Astrocyte (in vitro differentiated cells and primary cell): Measurements from ENCODE around the gene GRAMD1B. TPM values are rescaled to one million over a fixed set of nuclear protein-coding genes. Genes with fewer than 3 reads are reported as not detected.

ENCODE experiments used
- DNase-seq: peaks from one replicate; pipeline ENCODE4 v3.0.0-alpha.2; 2010; ENCODE audit warnings: low read depth
- FAIRE-seq: peaks from 2 replicates; lab custom pipeline; 2011; peaks lifted over from hg19 to GRCh38; lab: Jason Lieb, UNC
- H2AFZ ChIP-seq: 2 replicates; pipeline ENCODE4 v1.6.0; 2012; ENCODE audit warnings: low read depth, low read length, inconsistent platforms
- H3K27ac ChIP-seq: 2 replicates; pipeline ENCODE4 v1.5.1; 2011; ENCODE audit warnings: low read depth, low read length, inconsistent platforms
- H3K27me3 ChIP-seq: 2 replicates; pipeline ENCODE4 v1.6.0; 2011; ENCODE audit warnings: low read length, inconsistent platforms; ENCODE audit not compliant: insufficient read depth
- H3K36me3 ChIP-seq: 2 replicates; pipeline ENCODE4 v1.5.1; 2011; ENCODE audit warnings: low read length, inconsistent platforms; ENCODE audit not compliant: insufficient read depth
- H3K4me1 ChIP-seq: 2 replicates; pipeline ENCODE4 v1.5.1; 2011; ENCODE audit warnings: low read length, inconsistent platforms; ENCODE audit not compliant: insufficient read depth
- H3K4me2 ChIP-seq: 2 replicates; pipeline ENCODE4 v1.6.0; 2012; ENCODE audit warnings: low read length, inconsistent platforms
- H3K4me3 ChIP-seq: 2 replicates; pipeline ENCODE4 v1.5.1; 2011; ENCODE audit warnings: low read depth, mild to moderate bottlenecking, low read length, inconsistent platforms; ENCODE audit not compliant: insufficient read depth
- H3K79me2 ChIP-seq: 2 replicates; pipeline ENCODE4 v1.6.0; 2012; ENCODE audit warnings: mild to moderate bottlenecking, low read length, inconsistent platforms; ENCODE audit not compliant: insufficient read depth
- H3K9ac ChIP-seq: 2 replicates; pipeline ENCODE4 v1.6.0; 2012; ENCODE audit warnings: mild to moderate bottlenecking, low read length, inconsistent platforms
- H3K9me3 ChIP-seq: 2 replicates; pipeline ENCODE4 v1.5.1; 2012; ENCODE audit warnings: low read depth, mild to moderate bottlenecking, low read length, inconsistent platforms; ENCODE audit not compliant: insufficient read depth
- H4K20me1 ChIP-seq: 2 replicates; pipeline ENCODE4 v1.6.0; 2012; ENCODE audit warnings: low read length, inconsistent platforms; ENCODE audit not compliant: insufficient read depth
- H3K27ac Mint-ChIP-seq: one replicate; pipeline ENCODE4 v1.8.0; 2021; ENCODE audit warnings: mild to moderate bottlenecking, mixed read lengths; ENCODE audit not compliant: unreplicated experiment
- H3K27me3 Mint-ChIP-seq: one replicate; pipeline ENCODE4 v1.8.0; 2021; ENCODE audit warnings: low read depth, mixed read lengths; ENCODE audit not compliant: unreplicated experiment
- H3K36me3 Mint-ChIP-seq: one replicate; pipeline ENCODE4 v1.8.0; 2021; ENCODE audit warnings: low read depth, mixed read lengths; ENCODE audit not compliant: unreplicated experiment
- H3K4me1 Mint-ChIP-seq: one replicate; pipeline ENCODE4 v1.8.0; 2021; ENCODE audit warnings: low read depth, mixed read lengths; ENCODE audit not compliant: unreplicated experiment
- H3K4me3 Mint-ChIP-seq: one replicate; pipeline ENCODE4 v1.8.0; 2021; ENCODE audit warnings: mild to moderate bottlenecking, moderate library complexity, mixed read lengths; ENCODE audit not compliant: unreplicated experiment
- H3K9me3 Mint-ChIP-seq: one replicate; pipeline ENCODE4 v1.8.0; 2021; ENCODE audit warnings: mild to moderate bottlenecking, mixed read lengths; ENCODE audit not compliant: unreplicated experiment
- CTCF ChIP-seq: IDR thresholded peaks from 2 replicates; pipeline ENCODE4 v1.5.1; 2011; ENCODE audit warnings: low read depth, mild to moderate bottlenecking, inconsistent platforms, low read length, moderate library complexity; ENCODE audit not compliant: insufficient read depth
- EZH2 ChIP-seq: IDR thresholded peaks from 2 replicates; pipeline ENCODE4 v1.6.1; 2012; ENCODE audit warnings: mild to moderate bottlenecking, low read length, inconsistent platforms; ENCODE audit not compliant: insufficient read depth
- total RNA-seq: library from RNA; stranded (reverse); gene quantifications from 2 replicates; pipeline ENCODE4 v1.2.1, GENCODE V29; 2021

GRAMD1B gene
- total RNA-seq, 1 donor from 2014 or later = 6.5 TPM

DNA sequence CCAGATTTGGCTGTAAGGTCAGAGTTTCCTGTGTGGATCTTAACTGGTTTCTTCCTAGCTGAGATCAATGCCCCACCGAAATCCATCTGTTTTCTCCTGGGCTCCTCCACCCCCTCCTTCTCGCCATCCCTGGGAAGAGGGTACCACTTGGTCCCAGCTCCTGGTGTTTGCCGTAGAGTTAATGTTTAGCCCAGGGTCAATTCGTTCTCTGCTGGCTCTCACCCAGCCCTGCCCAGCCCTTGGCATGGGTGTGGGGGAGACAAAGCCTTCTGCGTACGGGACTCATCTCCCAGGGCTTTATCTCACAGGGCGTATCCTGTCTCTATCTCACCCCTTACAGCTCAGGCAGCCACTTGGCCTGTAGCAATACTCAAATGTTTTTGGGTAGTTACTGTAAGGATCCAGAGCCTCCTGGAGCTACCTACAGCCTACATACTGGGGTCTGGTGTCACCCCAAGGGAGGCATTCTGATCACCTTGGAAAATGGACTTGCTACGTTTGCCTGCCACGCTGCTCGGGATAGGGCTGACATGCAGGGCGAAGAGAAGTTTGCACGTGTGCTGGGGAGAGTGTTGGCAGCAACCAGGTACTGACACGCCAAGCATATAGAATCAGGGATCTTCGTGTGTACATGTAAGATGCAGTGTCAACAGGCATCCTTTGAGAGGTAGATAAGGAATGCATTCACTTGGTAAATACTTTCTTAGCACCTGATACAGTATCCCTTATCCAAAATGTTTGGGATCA, 158.2 kb downstream of the GRAMD1B start:
- H3K36me3 ChIP-seq = no peaks in the 10 kb centered on the region
- H3K79me2 ChIP-seq = no peaks in the 10 kb centered on the region
- no peak overlapping the region for H3K4me2 ChIP-seq
- no peaks in the 10 kb centered on the region for H3K9me3 ChIP-seq
- no peaks in the 10 kb centered on the region for H3K36me3 Mint-ChIP-seq
- no peak overlapping the region for H2AFZ ChIP-seq
- H3K4me3 Mint-ChIP-seq = no peak overlapping the region
- H3K4me1 ChIP-seq = peaks cover 12% of the 10 kb centered on the region
- no peak overlapping the region for H3K4me3 ChIP-seq
- no peak for TF ChIP-seq EZH2
- TF ChIP-seq CTCF = no peak
- H3K27ac ChIP-seq = no peak overlapping the region
- peaks cover 10% of the 10 kb centered on the region for H3K27me3 Mint-ChIP-seq
- no peaks in the 10 kb centered on the region for H3K27me3 ChIP-seq
- H3K27ac Mint-ChIP-seq = no peak overlapping the region
- H3K4me1 Mint-ChIP-seq = peaks cover 13% of the 10 kb centered on the region
- no peak overlapping the region for H3K9ac ChIP-seq
- no peaks in the 10 kb centered on the region for H3K9me3 Mint-ChIP-seq
- H4K20me1 ChIP-seq = no peaks in the 10 kb centered on the region
- DNase-seq (no peak), FAIRE-seq (no peak)

DNA sequence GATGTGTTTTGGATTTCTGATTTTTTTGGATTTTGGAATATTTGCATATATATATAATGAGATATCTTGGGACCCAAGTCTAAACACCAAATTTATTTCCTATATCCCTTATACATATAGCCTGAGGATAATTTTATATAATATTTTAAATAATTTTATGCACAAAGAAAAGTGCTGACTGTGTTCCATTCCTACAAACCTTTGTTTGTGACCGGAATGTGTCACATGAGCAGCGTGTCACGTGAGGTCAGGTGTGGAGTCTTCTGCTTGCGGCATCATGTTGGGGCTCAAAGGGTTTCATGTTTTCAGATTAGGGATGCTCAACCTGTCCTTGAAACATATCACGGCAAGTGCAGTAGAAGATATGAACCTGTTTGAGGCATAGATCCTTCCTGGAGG, 158.8 kb downstream of the GRAMD1B start:
- DNase-seq (no peak), FAIRE-seq (no peak)
- H3K9me3 ChIP-seq = no peaks in the 10 kb centered on the region
- Mint-ChIP-seq H3K4me1 (peaks cover 13% of the 10 kb centered on the region), H3K27ac (no peak overlapping the region), H3K4me3 (no peak overlapping the region), H3K27me3 (peaks cover 10% of the 10 kb centered on the region), H3K9me3 (no peaks in the 10 kb centered on the region), H3K36me3 (no peaks in the 10 kb centered on the region)
- no peak overlapping the region for H3K27ac ChIP-seq
- no peaks in the 10 kb centered on the region for H3K27me3 ChIP-seq
- no peak overlapping the region for H3K4me3 ChIP-seq
- no peaks in the 10 kb centered on the region for H4K20me1 ChIP-seq
- H3K4me1 ChIP-seq = peaks cover 12% of the 10 kb centered on the region
- TF ChIP-seq EZH2 (no peak), CTCF (no peak)
- H2AFZ ChIP-seq = no peak overlapping the region
- no peaks in the 10 kb centered on the region for H3K79me2 ChIP-seq
- H3K36me3 ChIP-seq = no peaks in the 10 kb centered on the region
- no peak overlapping the region for H3K9ac ChIP-seq
- H3K4me2 ChIP-seq = no peak overlapping the region

GRCh38 chr11:123590296-123590912, 160.3 kb downstream of the GRAMD1B start:
- H3K36me3 ChIP-seq = no peaks in the 10 kb centered on the region
- TF ChIP-seq EZH2 (no peak), CTCF (no peak)
- no peak overlapping the region for H3K27ac Mint-ChIP-seq
- DNase-seq = peak; percentile 39
- peak overlapping the region; percentile 42 for H3K4me2 ChIP-seq
- H2AFZ ChIP-seq = peak overlapping the region; percentile 26
- peak; percentile 55 for FAIRE-seq
- no peak overlapping the region for H3K4me3 Mint-ChIP-seq
- no peaks in the 10 kb centered on the region for H3K79me2 ChIP-seq
- peaks cover 19% of the 10 kb centered on the region for H3K4me1 Mint-ChIP-seq
- peaks cover 12% of the 10 kb centered on the region for H3K4me1 ChIP-seq
- peak overlapping the region; percentile 10 for H3K9ac ChIP-seq
- no peak overlapping the region for H3K27ac ChIP-seq
- no peak overlapping the region for H3K4me3 ChIP-seq
- no peaks in the 10 kb centered on the region for H3K9me3 Mint-ChIP-seq
- no peaks in the 10 kb centered on the region for H3K36me3 Mint-ChIP-seq
- H3K27me3 ChIP-seq = no peaks in the 10 kb centered on the region
- no peaks in the 10 kb centered on the region for H4K20me1 ChIP-seq
- H3K9me3 ChIP-seq = no peaks in the 10 kb centered on the region
- H3K27me3 Mint-ChIP-seq = peaks cover 10% of the 10 kb centered on the region
